Caki2 (cell line): Measurements from ENCODE around the gene PPFIA4. TPM values are rescaled to one million over a fixed set of nuclear protein-coding genes. Genes with fewer than 3 reads are reported as not detected.

Experiments
- DNase-seq: peaks from one replicate; pipeline ENCODE4 v3.0.0-alpha.2; 2015; ENCODE audit warnings: low read depth
- in situ Hi-C: cut with HindIII; loops from 2 replicates; pipeline ENCODE4 v1.10.0; 2016; ENCODE audit warnings: low sequenced_read_pairs, low pct_unique_long_range_greater_than_20kb, mixed read lengths
- total RNA-seq: library from RNA; depleted of rRNA; stranded (reverse); fragments of >200 nt; shearing (Covaris generic); gene quantifications from 2 replicates; pipeline ENCODE4 v1.2.3, GENCODE V29; 2014; ENCODE audit warnings: low replicate concordance

PPFIA4 gene
- total RNA-seq, 1 experiment from 2014 or later = 15.3 TPM

GRCh38 chr1:203036135-203036534 is 9.8 kb downstream of the PPFIA4 start:
- in situ Hi-C loops = loop anchor here (25.0 kb wide), 1 partner anchor 176 kb away; no protein-coding TSS in a partner anchor
- DNase-seq = no peak

- in situ Hi-C loops = loop anchor here (25.0 kb wide), 1 partner anchor 176 kb away; no protein-coding TSS in a partner anchor
These were observed 10.2 kb downstream of the PPFIA4 start for GRCh38 chr1:203036537-203036936.

GRCh38 chr1:203037509-203038190 is 11.4 kb downstream of the PPFIA4 start:
- DNase-seq = no peak
- in situ Hi-C loops = loop anchor here (25.0 kb wide), 1 partner anchor 175 kb away; no protein-coding TSS in a partner anchor

More at GRCh38 chr1:203036537-203036936, 10.2 kb downstream of the PPFIA4 start:
- DNase-seq = no peak

- in situ Hi-C loops = loop anchor here (25.0 kb wide), 1 partner anchor 174 kb away; no protein-coding TSS in a partner anchor
- peak; percentile 69 for DNase-seq
These were observed 12.0 kb downstream of the PPFIA4 start for GRCh38 chr1:203038217-203038741.

- in situ Hi-C loops = loop anchor here (25.0 kb wide), 1 partner anchor 173 kb away; no protein-coding TSS in a partner anchor
These were observed 12.8 kb downstream of the PPFIA4 start for GRCh38 chr1:203038891-203039608.

GRCh38 chr1:203039609-203040512 is 13.6 kb downstream of the PPFIA4 start:
- DNase-seq = no peak
- in situ Hi-C loops = loop anchor here (25.0 kb wide), 1 partner anchor 172 kb away; no protein-coding TSS in a partner anchor

More at GRCh38 chr1:203038891-203039608, 12.8 kb downstream of the PPFIA4 start:
- DNase-seq = peak; percentile 47

GRCh38 chr1:203040513-203041275 is 14.4 kb downstream of the PPFIA4 start:
- in situ Hi-C loops = loop anchor here (25.0 kb wide), 1 partner anchor 172 kb away; no protein-coding TSS in a partner anchor
- DNase-seq = no peak

GRCh38 chr1:203041351-203041932 is 15.2 kb downstream of the PPFIA4 start:
- in situ Hi-C loops = loop anchor here (25.0 kb wide), 1 partner anchor 171 kb away; no protein-coding TSS in a partner anchor
- no peak for DNase-seq

- no peak for DNase-seq
- in situ Hi-C loops = loop anchor here (25.0 kb wide), 1 partner anchor 168 kb away; no protein-coding TSS in a partner anchor
These were observed 17.7 kb downstream of the PPFIA4 start for GRCh38 chr1:203043830-203044545.

- in situ Hi-C loops = loop anchor here (25.0 kb wide), 1 partner anchor 168 kb away; no protein-coding TSS in a partner anchor
- DNase-seq = no peak
These were observed 18.4 kb downstream of the PPFIA4 start for GRCh38 chr1:203044546-203045250.

- no peak for DNase-seq
- in situ Hi-C loops = loop anchor here (25.0 kb wide), 1 partner anchor 167 kb away; no protein-coding TSS in a partner anchor
These were observed 19.0 kb downstream of the PPFIA4 start for GRCh38 chr1:203045336-203045735.

- in situ Hi-C loops = loop anchor here (25.0 kb wide), 1 partner anchor 166 kb away; no protein-coding TSS in a partner anchor
- DNase-seq = no peak
These were observed 19.7 kb downstream of the PPFIA4 start for GRCh38 chr1:203045821-203046594.

GRCh38 chr1:203046984-203047630 is 20.8 kb downstream of the PPFIA4 start:
- peak; percentile 49 for DNase-seq
- in situ Hi-C loops = loop anchor here (25.0 kb wide), 1 partner anchor 165 kb away; no protein-coding TSS in a partner anchor

GRCh38 chr1:203048086-203048485 is 21.8 kb downstream of the PPFIA4 start:
- in situ Hi-C loops = loop anchor here (25.0 kb wide), 1 partner anchor 164 kb away; no protein-coding TSS in a partner anchor
- DNase-seq = no peak
